ENCODE data around the gene TMEM165. TPM values are rescaled to one million over a fixed set of nuclear protein-coding genes. Genes with fewer than 3 reads are reported as not detected.

The TMEM165 gene
- total and polyA plus RNA-seq, 9 of the 15 experiments (the other 6 are each of a cell fraction or from before 2014, with no cell fraction given): 21.3 to 145 (median 96.8) TPM

GRCh38 chr4:55345980-55346850, 49.5 kb upstream of the TMEM165 start, which contains the start of gene SRD5A3 (continued):
- TF ChIP-seq SMAD2 (IDR thresholded peaks at IDR 0.05; ENCODE audit: low read depth, low read length) (no peak), LEF1 (IDR thresholded peaks at IDR 0.05) (peak; percentile 95), KDM5B (IDR thresholded peaks at IDR 0.05; ENCODE audit: insufficient replicate concordance, low read depth, low read length) (peak; percentile 87), NR2C1 (IDR thresholded peaks at IDR 0.05) (no peak), NR2C1 (tag; IDR thresholded peaks at IDR 0.05) (no peak), NELFE (IDR thresholded peaks at IDR 0.05; ENCODE audit: insufficient read depth, insufficient read length) (no peak), TEAD2 (tag; IDR thresholded peaks at IDR 0.05) (no peak), IRF9 (tag; IDR thresholded peaks at IDR 0.05) (no peak), SFPQ (IDR thresholded peaks at IDR 0.05; ENCODE audit: low read depth, low read length) (no peak), DACH1 (IDR thresholded peaks at IDR 0.05; ENCODE audit: partially characterized antibody) (no peak), ELK3 (CRISPR knock-in tag; IDR thresholded peaks at IDR 0.05) (no peak), CBFA2T3 (IDR thresholded peaks at IDR 0.05) (0 out of 2 replicates have a peak, but pooled peaks have one; percentile 20), MYC (IDR thresholded peaks at IDR 0.05; ENCODE audit: low read depth, low read length) (peak; percentile 97), MYC (CRISPR knock-in tag; IDR thresholded peaks at IDR 0.05; ENCODE audit: borderline replicate concordance, low read depth) (no peak), ZSCAN29 (IDR thresholded peaks at IDR 0.05) (0 out of 2 replicates have a peak, but pooled peaks have one; percentile 17), MAZ (CRISPR knock-in tag; conservative IDR thresholded peaks at IDR 0.05 in 1 of 2, IDR thresholded peaks at IDR 0.05 in 1 of 2) (peak; percentile 86 to 93), HOMEZ (CRISPR knock-in tag; IDR thresholded peaks at IDR 0.05) (no peak), ILK (tag; IDR thresholded peaks at IDR 0.05; ENCODE audit: borderline replicate concordance, low read depth) (no peak), POLR2AphosphoS2 (IDR thresholded peaks at IDR 0.05; ENCODE audit: low read length) (no peak)
